HL-60 (cell line): ENCODE measurements around the gene ZNF200.
A peak's percentile ranks its signal among the peaks of the same experiment; 100 is the strongest.

ENCODE experiments used
- POLR2AphosphoS5 ChIP-seq: IDR thresholded peaks from 2 replicates; pipeline ENCODE4 v1.6.1; 2012; ENCODE audit warnings: low read depth
- TF ChIP-seq, protein P1 (sequence below): IDR thresholded peaks from one replicate; pipeline ENCODE4 v1.5.1; 2011; ENCODE audit warnings: low read length, control low read depth, inconsistent platforms; ENCODE audit not compliant: insufficient read depth

DNA sequence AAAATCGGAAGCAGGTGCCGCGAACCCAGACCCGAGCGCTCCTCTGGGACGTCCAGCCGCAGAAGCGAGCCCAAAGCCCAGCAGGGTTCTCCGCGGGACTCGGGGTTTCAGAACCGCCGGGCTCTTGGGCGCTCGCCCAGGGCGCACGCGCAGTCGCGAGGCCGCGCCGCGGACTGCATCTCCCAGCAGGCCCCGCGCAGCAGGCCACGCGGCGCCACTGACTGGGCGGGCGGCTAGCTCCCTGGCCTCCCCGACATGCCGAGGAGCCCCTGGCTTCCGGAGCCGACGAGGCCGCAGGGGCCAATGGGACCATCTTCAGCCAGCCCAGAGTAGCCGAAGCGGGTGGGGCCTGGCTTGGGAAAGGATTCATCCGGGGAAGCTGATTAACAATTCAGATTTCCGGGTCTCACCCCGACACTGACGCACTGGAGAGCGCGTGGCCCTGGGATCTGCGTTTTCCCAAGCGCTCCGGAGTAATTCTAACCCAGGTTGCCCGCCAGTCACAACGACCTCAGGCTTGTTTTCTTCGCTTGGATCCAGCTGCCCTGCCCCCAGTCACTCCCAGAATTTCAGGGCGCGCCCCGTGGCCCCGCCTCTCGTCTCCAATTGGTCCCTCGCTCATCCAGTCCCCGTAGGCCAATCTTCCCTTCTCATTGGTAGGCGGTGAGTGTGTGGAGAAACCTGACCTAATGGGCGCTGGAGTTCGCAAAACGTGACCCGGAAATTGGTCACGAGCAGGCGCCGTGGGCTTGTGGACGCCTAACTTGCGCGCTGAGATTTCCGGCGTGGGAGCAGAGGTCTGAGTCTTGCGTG lies 48.0 kb upstream of the ZNF200 start, which contains the start of gene ZNF263:
- TF ChIP-seq, protein P1, sequence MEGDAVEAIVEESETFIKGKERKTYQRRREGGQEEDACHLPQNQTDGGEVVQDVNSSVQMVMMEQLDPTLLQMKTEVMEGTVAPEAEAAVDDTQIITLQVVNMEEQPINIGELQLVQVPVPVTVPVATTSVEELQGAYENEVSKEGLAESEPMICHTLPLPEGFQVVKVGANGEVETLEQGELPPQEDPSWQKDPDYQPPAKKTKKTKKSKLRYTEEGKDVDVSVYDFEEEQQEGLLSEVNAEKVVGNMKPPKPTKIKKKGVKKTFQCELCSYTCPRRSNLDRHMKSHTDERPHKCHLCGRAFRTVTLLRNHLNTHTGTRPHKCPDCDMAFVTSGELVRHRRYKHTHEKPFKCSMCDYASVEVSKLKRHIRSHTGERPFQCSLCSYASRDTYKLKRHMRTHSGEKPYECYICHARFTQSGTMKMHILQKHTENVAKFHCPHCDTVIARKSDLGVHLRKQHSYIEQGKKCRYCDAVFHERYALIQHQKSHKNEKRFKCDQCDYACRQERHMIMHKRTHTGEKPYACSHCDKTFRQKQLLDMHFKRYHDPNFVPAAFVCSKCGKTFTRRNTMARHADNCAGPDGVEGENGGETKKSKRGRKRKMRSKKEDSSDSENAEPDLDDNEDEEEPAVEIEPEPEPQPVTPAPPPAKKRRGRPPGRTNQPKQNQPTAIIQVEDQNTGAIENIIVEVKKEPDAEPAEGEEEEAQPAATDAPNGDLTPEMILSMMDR, result no peak
- peak; percentile 61; the same call in 1 of the 2 replicates for TF ChIP-seq POLR2AphosphoS5
